Astrocyte (in vitro differentiated cells and primary cell): ENCODE measurements around the gene CNTNAP1. TPM values are rescaled to one million over a fixed set of nuclear protein-coding genes. Genes with fewer than 3 reads are reported as not detected.

Experiments used
- DNase-seq: peaks from one replicate; pipeline ENCODE4 v3.0.0-alpha.2; 2010; ENCODE audit warnings: low read depth
- FAIRE-seq: peaks from 2 replicates; lab custom pipeline; 2011; peaks lifted over from hg19 to GRCh38; lab: Jason Lieb, UNC
- H2AFZ ChIP-seq: 2 replicates; pipeline ENCODE4 v1.6.0; 2012; ENCODE audit warnings: low read depth, low read length, inconsistent platforms
- H3K27ac ChIP-seq: 2 replicates; pipeline ENCODE4 v1.5.1; 2011; ENCODE audit warnings: low read depth, low read length, inconsistent platforms
- H3K27me3 ChIP-seq: 2 replicates; pipeline ENCODE4 v1.6.0; 2011; ENCODE audit warnings: low read length, inconsistent platforms; ENCODE audit not compliant: insufficient read depth
- H3K36me3 ChIP-seq: 2 replicates; pipeline ENCODE4 v1.5.1; 2011; ENCODE audit warnings: low read length, inconsistent platforms; ENCODE audit not compliant: insufficient read depth
- H3K4me1 ChIP-seq: 2 replicates; pipeline ENCODE4 v1.5.1; 2011; ENCODE audit warnings: low read length, inconsistent platforms; ENCODE audit not compliant: insufficient read depth
- H3K4me2 ChIP-seq: 2 replicates; pipeline ENCODE4 v1.6.0; 2012; ENCODE audit warnings: low read length, inconsistent platforms
- H3K4me3 ChIP-seq: 2 replicates; pipeline ENCODE4 v1.5.1; 2011; ENCODE audit warnings: low read depth, mild to moderate bottlenecking, low read length, inconsistent platforms; ENCODE audit not compliant: insufficient read depth
- H3K79me2 ChIP-seq: 2 replicates; pipeline ENCODE4 v1.6.0; 2012; ENCODE audit warnings: mild to moderate bottlenecking, low read length, inconsistent platforms; ENCODE audit not compliant: insufficient read depth
- H3K9ac ChIP-seq: 2 replicates; pipeline ENCODE4 v1.6.0; 2012; ENCODE audit warnings: mild to moderate bottlenecking, low read length, inconsistent platforms
- H3K9me3 ChIP-seq: 2 replicates; pipeline ENCODE4 v1.5.1; 2012; ENCODE audit warnings: low read depth, mild to moderate bottlenecking, low read length, inconsistent platforms; ENCODE audit not compliant: insufficient read depth
- H4K20me1 ChIP-seq: 2 replicates; pipeline ENCODE4 v1.6.0; 2012; ENCODE audit warnings: low read length, inconsistent platforms; ENCODE audit not compliant: insufficient read depth
- H3K27ac Mint-ChIP-seq: one replicate; pipeline ENCODE4 v1.8.0; 2021; ENCODE audit warnings: mild to moderate bottlenecking, mixed read lengths; ENCODE audit not compliant: unreplicated experiment
- H3K27me3 Mint-ChIP-seq: one replicate; pipeline ENCODE4 v1.8.0; 2021; ENCODE audit warnings: low read depth, mixed read lengths; ENCODE audit not compliant: unreplicated experiment
- H3K36me3 Mint-ChIP-seq: one replicate; pipeline ENCODE4 v1.8.0; 2021; ENCODE audit warnings: low read depth, mixed read lengths; ENCODE audit not compliant: unreplicated experiment
- H3K4me1 Mint-ChIP-seq: one replicate; pipeline ENCODE4 v1.8.0; 2021; ENCODE audit warnings: low read depth, mixed read lengths; ENCODE audit not compliant: unreplicated experiment
- H3K4me3 Mint-ChIP-seq: one replicate; pipeline ENCODE4 v1.8.0; 2021; ENCODE audit warnings: mild to moderate bottlenecking, moderate library complexity, mixed read lengths; ENCODE audit not compliant: unreplicated experiment
- H3K9me3 Mint-ChIP-seq: one replicate; pipeline ENCODE4 v1.8.0; 2021; ENCODE audit warnings: mild to moderate bottlenecking, mixed read lengths; ENCODE audit not compliant: unreplicated experiment
- EZH2 ChIP-seq: IDR thresholded peaks from 2 replicates; pipeline ENCODE4 v1.6.1; 2012; ENCODE audit warnings: mild to moderate bottlenecking, low read length, inconsistent platforms; ENCODE audit not compliant: insufficient read depth
- total RNA-seq: library from RNA; stranded (reverse); gene quantifications from 2 replicates; pipeline ENCODE4 v1.2.1, GENCODE V29; 2021
- TF ChIP-seq, protein P1 (sequence below): IDR thresholded peaks from 2 replicates; pipeline ENCODE4 v1.5.1; 2011; ENCODE audit warnings: low read depth, mild to moderate bottlenecking, inconsistent platforms, low read length, moderate library complexity; ENCODE audit not compliant: insufficient read depth

Gene CNTNAP1
- total RNA-seq, 1 donor from 2014 or later, result 16.4 TPM

DNA sequence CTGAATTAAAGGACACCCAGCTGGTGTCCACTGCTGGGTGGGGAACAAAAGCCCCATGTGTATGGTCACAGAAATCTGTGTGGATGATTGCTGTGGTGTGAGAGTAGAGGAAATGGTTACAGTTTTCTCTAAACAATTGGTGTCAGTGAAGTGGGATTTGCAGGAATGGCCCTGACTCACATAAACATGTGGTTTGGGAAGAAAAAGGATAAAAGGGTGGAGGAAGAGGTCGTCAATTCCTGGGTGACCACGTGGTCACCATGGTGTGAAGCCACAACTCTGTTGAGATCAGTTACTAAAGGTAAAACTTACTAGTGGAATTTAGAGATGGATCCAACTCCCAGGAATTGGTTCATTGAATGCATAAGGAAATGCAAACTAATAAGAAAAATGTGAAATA, 26.8 kb upstream of the CNTNAP1 start:
- Mint-ChIP-seq H3K27me3 (peaks cover 19% of the 10 kb centered on the region), H3K36me3 (no peaks in the 10 kb centered on the region), H3K9me3 (peaks cover 3% of the 10 kb centered on the region), H3K4me1 (peaks cover 13% of the 10 kb centered on the region), H3K27ac (no peak overlapping the region), H3K4me3 (peak overlapping the region; percentile 61)
- FAIRE-seq, result no peak
- Histone ChIP-seq H3K4me1 (peaks cover 19% of the 10 kb centered on the region), H2AFZ (no peak overlapping the region), H3K4me3 (no peak overlapping the region), H3K27me3 (peaks cover 3% of the 10 kb centered on the region), H3K36me3 (no peaks in the 10 kb centered on the region), H3K27ac (no peak overlapping the region), H3K9ac (no peak overlapping the region), H3K9me3 (no peaks in the 10 kb centered on the region), H3K79me2 (no peaks in the 10 kb centered on the region), H4K20me1 (peaks cover 3% of the 10 kb centered on the region), H3K4me2 (peak overlapping the region; percentile 21)
- TF ChIP-seq, protein P1, sequence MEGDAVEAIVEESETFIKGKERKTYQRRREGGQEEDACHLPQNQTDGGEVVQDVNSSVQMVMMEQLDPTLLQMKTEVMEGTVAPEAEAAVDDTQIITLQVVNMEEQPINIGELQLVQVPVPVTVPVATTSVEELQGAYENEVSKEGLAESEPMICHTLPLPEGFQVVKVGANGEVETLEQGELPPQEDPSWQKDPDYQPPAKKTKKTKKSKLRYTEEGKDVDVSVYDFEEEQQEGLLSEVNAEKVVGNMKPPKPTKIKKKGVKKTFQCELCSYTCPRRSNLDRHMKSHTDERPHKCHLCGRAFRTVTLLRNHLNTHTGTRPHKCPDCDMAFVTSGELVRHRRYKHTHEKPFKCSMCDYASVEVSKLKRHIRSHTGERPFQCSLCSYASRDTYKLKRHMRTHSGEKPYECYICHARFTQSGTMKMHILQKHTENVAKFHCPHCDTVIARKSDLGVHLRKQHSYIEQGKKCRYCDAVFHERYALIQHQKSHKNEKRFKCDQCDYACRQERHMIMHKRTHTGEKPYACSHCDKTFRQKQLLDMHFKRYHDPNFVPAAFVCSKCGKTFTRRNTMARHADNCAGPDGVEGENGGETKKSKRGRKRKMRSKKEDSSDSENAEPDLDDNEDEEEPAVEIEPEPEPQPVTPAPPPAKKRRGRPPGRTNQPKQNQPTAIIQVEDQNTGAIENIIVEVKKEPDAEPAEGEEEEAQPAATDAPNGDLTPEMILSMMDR, result no peak
- no peak for TF ChIP-seq EZH2
- peak; percentile 86 for DNase-seq

DNA sequence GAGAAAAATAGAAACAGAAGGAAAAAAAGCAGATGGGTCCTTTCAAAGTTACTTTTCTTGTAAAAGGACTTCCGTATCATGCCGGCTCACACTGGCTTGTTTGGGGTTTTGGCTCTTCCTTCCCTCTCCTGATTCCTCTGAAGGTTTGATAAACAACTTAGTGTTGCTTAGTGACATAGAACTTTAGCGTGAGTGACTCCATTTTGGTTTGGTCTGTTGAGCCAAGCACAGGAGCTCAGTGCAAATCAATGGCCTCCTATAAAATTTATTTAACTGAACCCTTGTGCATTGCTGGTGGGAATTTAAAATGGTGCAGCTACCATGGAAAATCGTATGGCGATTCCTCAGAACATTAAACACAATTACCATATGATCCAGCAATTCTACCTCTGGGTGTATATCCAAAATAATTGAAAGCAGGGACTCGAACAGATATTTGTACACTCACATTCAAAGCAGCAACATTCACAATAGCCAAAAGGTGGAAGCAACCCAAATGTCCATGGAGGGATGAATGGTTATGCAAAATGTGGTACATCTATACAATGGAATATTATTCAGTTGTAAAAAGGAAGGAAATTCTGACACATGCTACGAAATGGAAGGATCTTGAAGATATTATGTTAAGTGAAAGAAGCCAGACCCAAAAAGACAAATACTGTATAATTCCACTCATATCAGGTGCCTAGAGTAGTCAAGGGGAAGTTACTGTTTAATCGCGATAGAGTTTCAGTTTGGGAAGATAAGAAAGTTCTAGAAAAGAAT, 24.3 kb upstream of the CNTNAP1 start:
- FAIRE-seq (no peak), DNase-seq (no peak)
- Histone ChIP-seq H3K9ac (no peak overlapping the region), H3K9me3 (no peaks in the 10 kb centered on the region), H3K4me1 (peaks cover 25% of the 10 kb centered on the region), H3K79me2 (no peaks in the 10 kb centered on the region), H3K4me2 (no peak overlapping the region), H3K4me3 (no peak overlapping the region), H3K36me3 (no peaks in the 10 kb centered on the region), H3K27ac (no peak overlapping the region), H2AFZ (no peak overlapping the region), H4K20me1 (peaks cover 4% of the 10 kb centered on the region), H3K27me3 (no peaks in the 10 kb centered on the region)
- peaks cover 15% of the 10 kb centered on the region for H3K4me1 Mint-ChIP-seq
- H3K27me3 Mint-ChIP-seq, result peaks cover 11% of the 10 kb centered on the region
- peaks cover 3% of the 10 kb centered on the region for H3K36me3 Mint-ChIP-seq
- no peak overlapping the region for H3K27ac Mint-ChIP-seq
- peaks cover 3% of the 10 kb centered on the region for H3K9me3 Mint-ChIP-seq
- no peak for TF ChIP-seq EZH2
- TF ChIP-seq, protein P1, result no peak
- H3K4me3 Mint-ChIP-seq, result peak overlapping the region; percentile 86
